ENCODE measurements around the gene VWA3B. TPM values are rescaled to one million over a fixed set of nuclear protein-coding genes. Genes with fewer than 3 reads are reported as not detected.

Gene VWA3B, protein sequence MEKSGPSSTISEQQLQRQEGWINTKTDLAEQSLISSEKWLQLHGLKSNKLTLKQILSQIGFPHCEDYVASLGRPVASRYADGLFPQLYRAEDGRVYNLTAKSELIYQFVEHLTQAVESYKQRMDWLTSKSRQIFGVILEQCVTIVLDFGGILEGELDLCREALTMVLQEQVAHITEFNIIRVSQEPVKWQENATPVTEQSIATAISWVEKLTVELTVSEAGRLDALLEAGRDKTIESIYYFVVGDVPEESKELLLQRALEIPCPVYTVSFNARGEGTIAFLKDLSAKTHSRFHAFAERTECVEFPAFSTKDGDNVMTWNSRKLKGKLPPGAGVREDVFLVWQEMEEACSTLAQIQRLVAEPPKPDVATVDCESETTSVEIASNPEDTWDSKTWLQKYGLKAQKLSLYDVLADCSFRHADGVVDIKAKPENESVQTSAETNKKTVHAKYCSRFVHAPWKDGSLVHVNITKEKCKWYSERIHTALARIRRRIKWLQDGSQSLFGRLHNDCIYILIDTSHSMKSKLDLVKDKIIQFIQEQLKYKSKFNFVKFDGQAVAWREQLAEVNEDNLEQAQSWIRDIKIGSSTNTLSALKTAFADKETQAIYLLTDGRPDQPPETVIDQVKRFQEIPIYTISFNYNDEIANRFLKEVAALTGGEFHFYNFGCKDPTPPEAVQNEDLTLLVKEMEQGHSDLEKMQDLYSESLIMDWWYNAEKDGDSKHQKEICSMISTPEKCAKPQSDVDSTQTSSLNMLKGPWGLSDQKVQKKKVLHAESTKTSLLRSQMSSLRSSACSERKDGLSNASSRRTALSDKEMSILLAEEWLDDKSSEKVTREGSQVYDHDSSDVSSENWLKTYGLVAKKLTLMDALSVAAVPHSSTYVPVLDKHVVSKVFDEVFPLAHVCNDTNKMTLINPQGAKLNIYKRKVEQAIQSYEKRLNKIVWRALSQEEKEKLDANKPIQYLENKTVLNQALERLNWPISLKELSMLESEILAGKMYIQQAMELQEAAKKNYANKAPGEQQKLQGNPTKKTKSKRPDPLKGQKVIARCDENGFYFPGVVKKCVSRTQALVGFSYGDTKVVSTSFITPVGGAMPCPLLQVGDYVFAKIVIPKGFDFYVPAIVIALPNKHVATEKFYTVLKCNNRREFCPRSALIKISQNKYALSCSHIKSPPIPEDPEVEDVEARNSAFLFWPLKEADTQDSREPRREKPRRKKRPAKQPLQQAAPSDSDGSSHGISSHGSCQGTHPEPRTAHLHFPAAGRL (N-terminal part only)
- total RNA-seq = not detected in 2 replicates

GRCh38 chr2:98086491-98087446, at the start of gene VWA3B:
VWA3B (plus strand) TSS chr2:98087167; CDS start chr2:98093093, 5,926 bp downstream.

DNA sequence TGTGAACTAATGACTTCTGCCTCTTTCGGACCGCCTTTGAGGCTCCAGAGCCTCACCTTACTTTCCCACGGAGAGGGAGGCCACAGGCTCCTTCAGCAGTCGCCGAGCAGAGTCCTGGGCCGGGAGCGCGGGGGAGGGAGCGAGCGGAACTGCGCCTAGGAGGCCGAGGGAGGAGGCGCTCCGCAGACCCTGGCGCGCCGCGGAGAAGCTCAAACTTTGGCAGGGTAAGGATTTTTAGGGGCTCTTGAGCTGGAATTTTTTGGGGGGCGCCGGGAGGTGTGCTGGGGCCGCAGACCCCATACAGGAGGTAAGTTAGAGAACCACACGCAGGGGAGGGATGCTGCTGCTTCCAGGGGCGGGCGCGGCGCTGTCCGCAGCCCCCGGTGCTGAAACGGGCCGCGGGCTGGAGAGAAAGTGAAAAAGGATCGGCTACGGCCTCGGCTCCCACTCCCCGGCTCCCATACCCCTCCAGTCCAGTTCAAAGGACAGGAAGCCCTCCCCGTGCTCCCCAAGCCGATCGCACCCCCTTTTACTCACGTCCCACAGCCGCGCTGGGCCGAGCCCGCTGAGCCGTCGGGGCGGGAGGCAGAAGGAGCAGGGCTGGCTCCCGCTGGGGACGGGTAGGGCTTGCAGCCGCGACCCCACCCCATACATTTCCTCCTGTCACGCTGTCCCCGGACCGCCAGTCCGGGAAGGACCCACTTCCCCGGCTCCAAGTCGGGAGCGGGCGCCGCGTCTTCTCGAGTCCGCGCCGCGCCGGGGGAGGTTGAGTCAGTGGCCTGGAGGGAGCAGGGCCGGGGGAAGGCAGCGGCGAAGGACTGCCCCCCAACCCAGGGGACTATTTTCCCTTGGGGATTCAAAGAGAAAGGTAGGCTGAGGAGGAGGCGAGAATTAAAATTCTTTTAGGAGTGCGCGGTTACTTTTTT, 259.6 kb downstream of the VWA3B start, which contains the start of gene CNGA3:
Gene CNGA3 (plus strand): TSS at position 146 of the 926 bp plus-strand sequence. CDS start 23,520 bp downstream, outside the sequence.

Other genes with a start within 250 kb of the VWA3B start
- 15.3 and 29.5 TPM in 2 replicates for gene TMEM131, start 91.2 kb upstream of the VWA3B start, total RNA-seq